Measurements from ENCODE around the gene BCL6B. TPM values are rescaled to one million over a fixed set of nuclear protein-coding genes. Genes with fewer than 3 reads are reported as not detected.
"Not testable (repeated sequence)": the region's sequence is repeated elsewhere in the genome, so short reads cannot be mapped to it uniquely, and the experiment has no call there.

The BCL6B gene
- total and polyA plus RNA-seq, 8 donors: 1.3 to 3.8 (median 2.3) TPM

- no peak for ATAC-seq
- TF ChIP-seq, protein P1, sequence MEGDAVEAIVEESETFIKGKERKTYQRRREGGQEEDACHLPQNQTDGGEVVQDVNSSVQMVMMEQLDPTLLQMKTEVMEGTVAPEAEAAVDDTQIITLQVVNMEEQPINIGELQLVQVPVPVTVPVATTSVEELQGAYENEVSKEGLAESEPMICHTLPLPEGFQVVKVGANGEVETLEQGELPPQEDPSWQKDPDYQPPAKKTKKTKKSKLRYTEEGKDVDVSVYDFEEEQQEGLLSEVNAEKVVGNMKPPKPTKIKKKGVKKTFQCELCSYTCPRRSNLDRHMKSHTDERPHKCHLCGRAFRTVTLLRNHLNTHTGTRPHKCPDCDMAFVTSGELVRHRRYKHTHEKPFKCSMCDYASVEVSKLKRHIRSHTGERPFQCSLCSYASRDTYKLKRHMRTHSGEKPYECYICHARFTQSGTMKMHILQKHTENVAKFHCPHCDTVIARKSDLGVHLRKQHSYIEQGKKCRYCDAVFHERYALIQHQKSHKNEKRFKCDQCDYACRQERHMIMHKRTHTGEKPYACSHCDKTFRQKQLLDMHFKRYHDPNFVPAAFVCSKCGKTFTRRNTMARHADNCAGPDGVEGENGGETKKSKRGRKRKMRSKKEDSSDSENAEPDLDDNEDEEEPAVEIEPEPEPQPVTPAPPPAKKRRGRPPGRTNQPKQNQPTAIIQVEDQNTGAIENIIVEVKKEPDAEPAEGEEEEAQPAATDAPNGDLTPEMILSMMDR (IDR thresholded peaks at IDR 0.05): no peak
- no peak for FAIRE-seq
- no peaks in the 10 kb centered on the region for H3K36me3 ChIP-seq
- no peaks in the 10 kb centered on the region for H3K9me3 ChIP-seq
- intact Hi-C loops (cut with DNase I): loop anchor here in 1 of 3 donors (10.0 kb wide), 1 partner anchor 65 kb away; no protein-coding TSS in a partner anchor
- no peak overlapping the region for H3K4me3 ChIP-seq
- H3K4me1 ChIP-seq: no peaks in the 10 kb centered on the region
- DNase-seq: no peak
- H3K27me3 ChIP-seq: no peaks in the 10 kb centered on the region
- no peak overlapping the region for H3K27ac ChIP-seq
- WGBS, 2 donors: 94 to 97% methylated on average over 2 of the region's 2 CpGs
Measured at GRCh38 chr17:6989779-6990178, 33.1 kb upstream of the BCL6B start.

GRCh38 chr17:6993613-6994056 lies 29.2 kb upstream of the BCL6B start:
- DNase-seq, H3K4me3 ChIP-seq, H3K36me3 ChIP-seq, ATAC-seq, H3K27ac ChIP-seq, FAIRE-seq, H3K27me3 ChIP-seq, H3K9me3 ChIP-seq, H3K4me1 ChIP-seq: not testable (repeated sequence)
- intact Hi-C loops (cut with DNase I): loop anchor here in 1 of 3 donors (10.0 kb wide), 1 partner anchor 69 kb away; no protein-coding TSS in a partner anchor
- WGBS, 2 donors: 72 to 80% methylated on average over 5 of the region's 5 CpGs

GRCh38 chr17:6994118-6994598 lies 28.7 kb upstream of the BCL6B start:
- H3K4me3 ChIP-seq: no peak overlapping the region
- peaks cover 0 to 4% (median 0%) of the 10 kb centered on the region in 3 donors for H3K36me3 ChIP-seq
- H3K27ac ChIP-seq: no peak overlapping the region
- no peaks in the 10 kb centered on the region for H3K27me3 ChIP-seq
- TF ChIP-seq, protein P1 (IDR thresholded peaks at IDR 0.05): no peak
- H3K4me1 ChIP-seq: no peaks in the 10 kb centered on the region
- FAIRE-seq (no peak), ATAC-seq (no peak), DNase-seq (no peak)
- no peaks in the 10 kb centered on the region for H3K9me3 ChIP-seq
- WGBS, 2 donors: 84 to 87% methylated on average over 10 of the region's 10 CpGs
- intact Hi-C loops (cut with DNase I): loop anchor here in 1 of 3 donors (10.0 kb wide), 1 partner anchor 69 kb away; no protein-coding TSS in a partner anchor

DNA sequence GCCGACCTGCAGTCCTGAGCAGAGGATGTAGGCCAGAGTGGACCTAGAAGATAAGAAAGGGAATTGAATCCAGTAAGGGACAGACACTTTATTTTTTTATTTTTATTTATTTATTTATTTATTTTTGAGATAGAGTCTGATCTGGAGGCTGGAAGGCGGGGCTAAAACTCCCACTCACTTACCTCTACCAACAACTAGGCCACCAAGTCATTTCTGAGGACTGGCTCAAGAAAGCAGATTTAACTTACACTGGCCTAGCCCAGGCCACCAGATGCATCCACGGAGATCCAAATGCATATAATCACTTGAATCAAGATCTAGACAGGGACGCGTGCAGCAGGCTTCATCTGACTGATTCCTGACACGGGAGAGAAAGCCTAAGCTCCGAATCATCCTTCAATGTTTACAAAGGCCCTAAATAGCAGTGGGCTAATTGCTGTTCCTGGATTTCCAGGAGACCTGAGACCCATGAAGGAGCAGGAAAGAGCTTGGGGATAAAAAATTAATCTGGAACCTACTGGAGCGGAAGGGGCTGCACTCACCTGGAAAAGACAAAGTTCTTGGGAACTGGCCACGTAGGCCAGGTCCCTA lies 28.1 kb upstream of the BCL6B start:
- no peak overlapping the region for H3K4me3 ChIP-seq
- DNase-seq (no peak), ATAC-seq (peak in 1 of 4 donors; percentile 14), FAIRE-seq (no peak)
- intact Hi-C loops (cut with DNase I): loop anchor here in 1 of 3 donors (10.0 kb wide), 1 partner anchor 70 kb away; no protein-coding TSS in a partner anchor
- 86% methylated on average over 9 of the region's 9 CpGs for WGBS, 2 donors
- TF ChIP-seq, protein P1 (IDR thresholded peaks at IDR 0.05): no peak
- no peaks in the 10 kb centered on the region for H3K9me3 ChIP-seq
- H3K27ac ChIP-seq: no peak overlapping the region
- peaks cover 0 to 4% (median 0%) of the 10 kb centered on the region in 3 donors for H3K36me3 ChIP-seq
- H3K4me1 ChIP-seq: no peaks in the 10 kb centered on the region
- H3K27me3 ChIP-seq: no peaks in the 10 kb centered on the region

DNA sequence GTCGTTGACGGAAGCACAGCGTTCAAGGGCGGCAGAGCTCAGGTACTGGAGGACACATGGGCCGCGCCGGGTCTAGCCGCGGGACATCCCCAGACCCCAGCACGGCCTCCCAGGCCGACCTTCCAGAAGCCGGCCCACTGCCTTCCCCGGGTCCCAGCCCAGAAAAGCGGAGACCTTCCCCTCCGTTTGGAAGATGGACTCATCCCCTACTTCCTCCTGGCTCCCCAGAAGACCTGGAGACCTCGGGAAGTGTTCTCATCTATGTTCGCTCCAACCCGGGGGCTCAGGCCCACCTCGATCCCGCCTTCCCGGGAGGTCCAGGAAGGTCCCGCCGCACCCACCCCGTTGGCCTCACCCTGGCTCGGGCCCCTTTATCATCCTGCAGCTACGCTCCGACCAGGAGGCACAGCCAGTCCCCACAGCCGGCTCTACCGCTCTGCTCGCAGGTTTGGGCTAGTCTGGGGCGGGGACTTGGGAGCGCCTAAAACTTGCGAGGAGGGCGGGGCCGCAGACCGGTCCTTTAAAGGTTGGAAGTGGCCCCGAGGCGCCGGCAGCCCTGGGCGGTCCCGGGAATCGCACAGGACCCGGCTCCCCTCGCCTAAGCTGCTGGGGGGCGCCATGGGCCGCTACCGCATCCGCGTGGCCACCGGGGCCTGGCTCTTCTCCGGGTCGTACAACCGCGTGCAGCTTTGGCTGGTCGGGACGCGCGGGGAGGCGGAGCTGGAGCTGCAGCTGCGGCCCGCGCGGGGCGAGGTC lies 27.2 kb upstream of the BCL6B start, which contains the start of gene ALOX12:
ALOX12 (plus strand) TSS at position 550 of the 756 bp plus-strand sequence; CDS start at position 619, 69 bp downstream.
- 23 to 29% methylated on average over 56 to 64 of the region's 64 CpGs for WGBS, 2 donors
- TF ChIP-seq, protein P1 (IDR thresholded peaks at IDR 0.05): no peak
- peak in 2 of 6 donors; percentile 65 to 74 for DNase-seq
- Histone ChIP-seq H3K4me3 (peak within 1 kb of the TSS in 1 of 4 donors; percentile 27), H3K9me3 (no peaks in the 10 kb centered on the region), H3K27ac (no peak within 1 kb of the TSS), H3K27me3 (no peaks in the 10 kb centered on the region), H3K36me3 (peaks cover 0 to 4% (median under 1%) of the 10 kb centered on the region in 3 donors), H3K4me1 (no peaks in the 10 kb centered on the region)
- no peak for FAIRE-seq
- intact Hi-C loops (cut with DNase I): loop anchor here in 1 of 3 donors (10.0 kb wide), 1 partner anchor 71 kb away; no protein-coding TSS in a partner anchor
- peak; percentile 38 to 77 (median 62) for ATAC-seq
